Ramos (cell line): Measurements from ENCODE around the gene GATB.

Experiments
- in situ Hi-C: fragments of 300-500 bp; cut with MboI; formaldehyde crosslinking; loops from one replicate; pipeline ENCODE4 v1.14.3; 2022; ENCODE audit warnings: low sequenced_read_pairs; ENCODE audit not compliant: unreplicated experiment

Gene GATB

GRCh38 chr4:151659601-151660364 is 101.0 kb downstream of the GATB start:
- in situ Hi-C loops, result no loop called here

DNA sequence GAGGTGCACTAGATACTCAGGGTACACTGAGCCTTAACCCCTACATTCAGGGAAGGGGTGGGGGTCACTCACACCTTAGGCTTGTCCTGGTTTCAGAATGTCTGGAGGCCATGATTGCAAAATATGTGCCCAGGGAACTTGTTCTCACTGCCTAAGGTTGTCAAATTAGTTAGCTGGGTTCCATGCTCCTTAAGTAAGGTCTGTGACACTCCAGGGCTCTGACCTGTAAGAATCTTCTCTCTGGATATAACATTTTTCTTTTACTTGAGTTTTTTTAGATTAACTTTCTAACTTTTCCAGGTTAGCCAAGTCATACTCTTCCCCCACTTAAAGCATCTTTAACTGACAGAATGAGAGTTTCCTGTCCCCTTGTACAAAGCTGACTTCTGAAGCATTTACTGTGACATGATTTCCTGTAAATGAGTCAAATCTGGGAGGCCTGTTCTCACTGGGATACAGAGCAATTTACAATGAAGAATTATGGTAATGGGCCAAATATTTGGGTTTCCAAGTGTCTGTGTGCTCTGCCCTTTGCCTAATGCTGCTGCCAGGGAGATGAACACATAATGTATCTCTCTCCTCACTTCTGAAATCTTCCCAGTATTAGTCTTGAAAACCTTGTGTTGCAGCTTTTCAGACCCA is 101.7 kb downstream of the GATB start:
- in situ Hi-C loops, result no loop called here

GRCh38 chr4:151657896-151658295 is 102.9 kb downstream of the GATB start:
- in situ Hi-C loops, result no loop called here

DNA sequence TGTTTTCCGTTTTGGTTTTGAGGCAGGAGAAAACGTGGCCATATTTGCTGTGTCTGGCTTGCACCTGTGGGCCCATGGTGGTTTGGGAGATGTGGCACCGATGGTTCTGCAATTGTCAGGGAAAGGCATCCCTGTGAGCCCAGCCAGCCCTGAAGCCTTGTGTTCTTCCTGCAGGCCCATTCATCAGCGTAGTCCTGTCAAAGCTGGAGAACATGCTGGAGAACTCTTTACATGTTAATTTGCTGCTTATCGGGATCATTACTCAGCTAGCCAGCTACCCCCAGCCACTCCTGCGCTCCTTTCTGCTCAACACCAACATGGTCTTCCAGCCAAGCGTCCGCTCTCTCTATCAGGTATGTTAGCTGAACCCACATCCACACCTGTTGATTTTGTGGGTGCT is 104.7 kb downstream of the GATB start:
- in situ Hi-C loops, result no loop called here

DNA sequence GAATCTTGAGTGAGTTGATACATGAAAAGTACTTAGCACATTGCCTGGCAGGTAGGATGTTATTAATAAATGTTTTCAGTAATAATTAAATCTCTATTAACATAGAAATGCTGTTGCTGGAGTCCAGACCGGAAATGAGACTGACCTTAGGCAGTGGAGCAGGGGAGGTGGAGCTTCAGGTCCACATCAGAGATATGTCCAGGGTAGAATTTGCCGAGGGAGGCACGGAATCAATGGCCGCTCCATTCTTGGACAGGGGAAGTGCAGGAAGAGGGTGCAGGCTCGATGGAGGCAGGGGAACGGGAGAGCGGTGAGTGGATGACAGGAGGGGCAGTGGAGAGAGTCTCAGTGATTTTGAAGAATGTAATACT is 107.3 kb downstream of the GATB start:
- in situ Hi-C loops, result no loop called here

GRCh38 chr4:151652841-151653547 is 107.8 kb downstream of the GATB start:
- in situ Hi-C loops, result no loop called here

- in situ Hi-C loops, result no loop called here
Measured at GRCh38 chr4:151651496-151651895, 109.3 kb downstream of the GATB start.

DNA sequence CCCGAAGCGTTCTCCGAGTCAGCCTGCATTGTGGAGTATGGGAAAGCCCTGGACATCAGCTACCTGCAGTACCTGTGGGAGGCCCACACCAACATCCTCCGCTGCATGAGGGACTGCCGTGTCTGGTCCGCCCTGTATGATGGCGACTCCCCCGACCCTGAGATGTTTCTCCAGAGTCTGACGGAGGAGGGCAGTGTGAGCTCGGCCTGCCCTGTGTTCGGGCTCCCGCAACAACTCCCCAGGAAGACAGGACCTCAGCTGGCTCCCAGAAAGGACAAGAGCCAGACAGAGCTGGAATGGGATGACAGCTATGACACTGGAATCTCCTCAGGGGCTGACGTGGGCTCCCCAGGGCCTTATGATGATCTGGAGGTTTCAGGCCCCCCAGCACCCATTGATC is 111.3 kb downstream of the GATB start:
- in situ Hi-C loops, result no loop called here

DNA sequence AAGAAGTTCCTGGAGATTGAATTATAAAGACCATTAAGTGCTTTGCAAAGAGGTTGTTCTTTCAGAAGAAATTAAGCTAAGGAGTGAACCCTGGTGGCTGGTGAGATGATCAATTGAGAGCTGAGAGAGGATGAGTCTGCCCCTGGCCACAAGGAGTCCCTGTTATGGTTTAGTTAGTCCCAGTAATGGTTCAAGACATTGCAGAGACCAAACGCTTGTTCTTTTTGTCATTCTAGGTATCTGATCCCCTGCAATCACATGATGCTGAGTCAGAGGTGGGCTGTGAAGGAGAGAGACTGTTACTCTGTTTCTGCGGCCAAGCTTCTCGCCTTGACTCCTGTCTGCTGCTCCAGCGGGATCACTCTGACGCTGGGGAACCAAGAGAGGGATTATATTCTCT is 114.5 kb downstream of the GATB start:
- in situ Hi-C loops, result no loop called here

DNA sequence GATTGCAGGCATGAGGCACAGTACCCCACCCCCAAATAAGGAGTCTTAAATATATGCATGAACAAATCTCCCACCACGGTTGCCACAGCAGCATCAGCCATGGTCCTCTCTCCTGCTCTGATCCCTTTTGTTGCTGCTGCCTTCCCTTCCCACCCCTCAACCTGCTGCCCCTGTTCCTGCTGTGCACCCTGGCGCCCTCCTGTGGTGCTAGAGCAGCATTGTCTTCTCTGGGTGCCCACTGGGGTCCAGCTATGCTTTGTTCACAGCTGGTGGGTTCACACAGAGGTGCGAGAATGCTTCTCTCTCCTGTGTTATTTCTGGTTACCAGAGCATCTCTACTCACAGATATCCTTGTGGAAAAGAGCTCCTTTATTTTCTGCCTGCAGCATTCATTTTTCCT is 116.2 kb downstream of the GATB start:
- in situ Hi-C loops, result no loop called here

DNA sequence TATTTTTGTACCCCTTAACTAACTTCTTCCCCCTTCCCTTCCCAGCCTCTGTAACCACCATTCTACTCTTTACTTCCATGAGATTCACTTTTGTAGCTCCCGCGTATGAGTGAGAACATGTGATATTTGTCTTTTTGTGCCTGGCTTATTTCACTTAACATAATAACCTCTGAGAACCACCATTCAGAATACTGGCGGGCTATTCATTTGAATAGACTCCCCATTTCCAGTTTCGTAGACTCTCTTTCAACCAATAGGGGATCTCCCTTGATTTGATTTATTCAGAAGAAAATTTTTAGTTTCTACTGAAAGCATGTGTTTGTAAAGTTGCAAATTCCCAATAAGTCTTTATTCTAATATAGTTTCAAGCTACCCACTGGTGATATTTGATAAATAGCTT is 117.2 kb downstream of the GATB start:
- in situ Hi-C loops, result no loop called here

DNA sequence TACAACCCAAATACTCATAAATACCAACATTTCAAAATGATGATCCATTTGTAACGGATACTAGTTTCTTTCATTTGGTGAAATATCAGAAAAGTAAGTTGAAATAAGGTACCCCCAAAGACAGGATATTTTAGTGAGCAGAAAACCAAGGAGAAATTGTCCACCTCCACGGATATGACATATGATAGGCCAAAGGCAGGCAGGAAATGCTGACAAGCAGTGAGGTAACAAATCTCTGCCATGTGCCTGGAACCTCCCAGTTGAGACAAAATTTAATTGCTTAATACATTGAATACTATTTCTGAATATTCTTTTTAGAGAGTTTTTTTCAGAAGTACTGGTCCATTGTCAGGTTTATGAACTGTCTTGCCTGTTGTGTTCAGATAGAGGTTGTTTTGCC is 118.8 kb downstream of the GATB start:
- in situ Hi-C loops, result no loop called here

- in situ Hi-C loops, result no loop called here
Measured at GRCh38 chr4:151641167-151641566, 119.6 kb downstream of the GATB start.

DNA sequence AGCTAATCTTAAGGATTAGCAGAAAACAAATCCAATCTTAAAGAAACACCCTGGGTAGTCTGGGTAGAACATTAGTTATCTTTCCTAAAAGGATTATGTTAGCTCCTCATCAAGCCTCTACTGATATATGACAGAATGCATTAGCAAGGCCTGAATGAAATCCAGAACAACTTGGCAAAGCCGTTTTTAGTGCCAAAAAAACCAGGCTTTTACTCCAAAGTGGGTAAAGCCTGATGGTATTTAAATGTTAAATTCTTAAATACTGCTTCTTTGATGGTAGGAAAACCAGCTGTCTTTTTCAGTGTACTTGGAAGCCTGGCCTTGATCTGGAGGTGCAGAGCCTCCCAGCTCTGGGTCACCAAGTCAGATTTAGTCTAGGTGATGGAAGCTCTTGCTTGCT is 120.4 kb downstream of the GATB start:
- in situ Hi-C loops, result no loop called here

GRCh38 chr4:151638295-151638858 is 122.4 kb downstream of the GATB start:
- in situ Hi-C loops, result no loop called here

DNA sequence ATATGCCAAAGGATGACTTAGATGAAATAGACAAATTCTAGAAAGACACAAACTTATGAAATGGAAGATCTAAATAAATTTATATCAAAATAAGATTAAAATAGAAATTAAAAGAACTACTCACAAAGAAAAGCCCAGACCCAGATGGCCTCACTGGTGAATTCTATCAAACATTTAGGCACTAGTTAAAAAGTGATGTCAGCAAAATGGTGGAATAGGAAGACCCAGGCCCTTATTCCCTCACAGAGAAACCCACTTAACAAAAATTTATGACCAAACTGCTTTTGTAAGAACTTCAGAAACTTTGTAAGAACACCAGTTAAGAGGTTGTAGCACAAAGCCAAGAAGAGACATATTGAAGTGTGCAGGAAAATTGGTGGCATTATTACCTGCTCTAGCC is 129.5 kb downstream of the GATB start:
- in situ Hi-C loops, result no loop called here

DNA sequence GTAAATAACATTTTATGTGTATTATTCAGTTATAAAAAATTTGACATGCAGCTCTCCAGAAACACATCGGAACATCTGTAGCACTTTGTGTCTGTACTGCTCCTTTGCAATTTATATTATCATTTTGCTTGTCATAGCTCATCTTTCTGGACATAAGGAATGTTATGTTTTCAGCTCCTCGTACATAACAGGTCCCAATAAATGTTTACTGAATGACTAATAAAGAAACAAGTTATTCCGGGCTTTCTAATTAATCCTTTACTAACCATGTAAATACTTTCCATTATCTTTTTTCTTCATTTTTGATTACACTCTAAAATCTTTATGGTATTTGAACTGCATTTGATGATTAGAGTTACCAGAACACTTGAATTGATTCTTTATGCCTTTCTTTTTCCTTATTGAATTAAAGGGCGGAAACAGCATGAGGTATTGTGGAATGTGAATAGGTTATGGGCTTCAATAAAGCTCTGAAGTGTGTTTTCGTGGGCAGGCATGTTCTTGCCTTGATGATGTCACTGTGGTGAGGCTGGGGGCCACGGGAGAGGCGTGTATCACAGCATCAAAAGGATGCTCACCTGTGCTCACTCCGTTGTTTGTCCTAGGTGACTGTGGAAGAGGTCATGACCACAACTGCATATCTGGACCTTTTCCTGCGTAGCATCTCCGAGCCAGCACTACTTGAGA is 131.6 kb downstream of the GATB start:
- in situ Hi-C loops, result no loop called here

- in situ Hi-C loops, result no loop called here
Measured at GRCh38 chr4:151628001-151628608, 132.7 kb downstream of the GATB start.

DNA sequence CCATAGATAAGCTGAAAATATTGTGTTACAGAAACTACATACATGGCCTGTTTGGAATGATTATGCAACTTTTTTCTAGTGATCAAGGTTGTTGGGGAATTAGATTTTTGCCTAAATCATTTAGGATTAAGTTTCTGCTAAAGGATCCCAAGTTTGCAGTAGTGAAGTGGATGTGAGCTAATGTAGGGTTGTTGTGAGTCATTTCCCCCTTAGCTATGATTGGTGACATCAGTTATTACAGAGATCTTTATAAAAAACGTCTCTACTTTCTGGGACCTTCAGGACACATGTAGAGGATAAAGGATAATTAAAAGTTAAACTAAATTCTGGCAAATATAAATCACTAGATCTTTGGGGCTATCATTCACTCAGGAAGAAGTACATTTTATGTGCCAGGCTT is 133.3 kb downstream of the GATB start:
- in situ Hi-C loops, result no loop called here

GRCh38 chr4:151626751-151627150 is 134.1 kb downstream of the GATB start:
- in situ Hi-C loops, result no loop called here
